Sigmoid colon (tissue), 4 donors: ENCODE measurements around the gene MLH3.

Source experiments
- CTCF ChIP-seq, 4 experiments: fragments of 450-650 bp in 3 of 4; fragments of 200-600 bp in 1 of 4; IDR thresholded peaks; one replicate each; pipeline ENCODE4 v1.5.1; 2016 to 2019; ENCODE audit warnings: antibody characterized with exemption in 4 of 4, mild to moderate bottlenecking in 3 of 4, moderate library complexity in 2 of 4
- EP300 ChIP-seq, 4 donors: sonication (generic); formaldehyde crosslinking; IDR thresholded peaks; one replicate each; pipeline ENCODE4 v1.6.1; 2017; ENCODE audit warnings: antibody characterized with exemption in 4 of 4
- POLR2A ChIP-seq, 2 donors: fragments of 450-650 bp; IDR thresholded peaks; one replicate each; pipeline ENCODE4 v1.6.1; 2016; ENCODE audit warnings: antibody characterized with exemption in 2 of 2, mild to moderate bottlenecking in 2 of 2, moderate library complexity in 2 of 2

DNA sequence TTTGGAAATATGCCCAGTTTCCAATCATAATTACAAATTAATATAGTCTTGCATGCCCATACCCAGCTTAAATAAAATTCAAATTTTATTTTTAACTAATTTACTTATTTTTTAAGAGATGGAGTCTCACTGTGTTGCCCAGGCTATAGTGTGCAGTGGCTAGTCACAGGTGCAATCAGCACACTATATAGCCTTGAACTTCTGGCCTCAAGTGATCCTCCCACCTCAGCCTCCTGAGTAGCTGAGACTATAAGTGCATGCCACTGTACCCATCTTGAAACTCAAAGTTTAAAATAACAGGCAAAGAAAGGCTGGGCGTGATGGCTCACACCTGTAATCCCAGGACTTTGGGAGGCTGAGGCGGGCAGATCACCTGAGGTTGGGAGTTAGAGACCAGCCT lies 10.3 kb downstream of the MLH3 start:
- TF ChIP-seq POLR2A (IDR thresholded peaks at IDR 0.05) (no peak), CTCF (IDR thresholded peaks at IDR 0.05) (no peak), EP300 (IDR thresholded peaks at IDR 0.05) (no peak)
